Activated T-cell treated with anti-CD3 and anti-CD28 coated beads, Interleukin-2, amount 50 U/mL, for 72 hours (primary cell): ENCODE results near the gene RIN3. TPM values are rescaled to one million over a fixed set of nuclear protein-coding genes. Genes with fewer than 3 reads are reported as not detected.

Experiments used
- ATAC-seq, 2 donors: fragments of 150-1000 bp; cut with Tn5 transposase; replicated peaks in 1 of 2; 2 replicates each; pipeline ENCODE4 v1.10.0; 2021; ENCODE audit warnings: moderate library complexity in 2 of 2, mild to moderate bottlenecking in 1 of 2
- DNase-seq, 2 donors: peaks; one replicate each; pipeline ENCODE4 v3.0.0; 2021 to 2022; ENCODE audit warnings: mixed read lengths in 1 of 2
- H3K27ac Mint-ChIP-seq: one replicate; pipeline ENCODE4 v1.8.0; 2022; ENCODE audit warnings: mild to moderate bottlenecking, moderate library complexity, mixed read lengths
- H3K27me3 Mint-ChIP-seq: one replicate; pipeline ENCODE4 v1.8.0; 2022; ENCODE audit warnings: low read depth, mixed read lengths
- H3K36me3 Mint-ChIP-seq, 2 donors: one replicate each; pipeline ENCODE4 v1.8.0; 2022; ENCODE audit warnings: mixed read lengths in 2 of 2, mild to moderate bottlenecking in 1 of 2; ENCODE audit not compliant: insufficient read depth in 2 of 2
- H3K4me1 Mint-ChIP-seq: one replicate; pipeline ENCODE4 v1.8.0; 2022; ENCODE audit warnings: low read depth, mixed read lengths
- H3K4me3 Mint-ChIP-seq, 2 donors: one replicate each; pipeline ENCODE4 v1.8.0; 2022; ENCODE audit warnings: mild to moderate bottlenecking in 2 of 2, mixed read lengths in 2 of 2, moderate library complexity in 2 of 2
- H3K9me3 Mint-ChIP-seq, 2 donors: one replicate each; pipeline ENCODE4 v1.8.0; 2022; ENCODE audit warnings: mixed read lengths in 2 of 2
- total RNA-seq, 2 donors: library from RNA; stranded (reverse); gene quantifications; one replicate each; pipeline ENCODE4 v1.2.3, GENCODE V29; 2022

RIN3 gene
- total RNA-seq, 2 donors from 2014 or later = 33.6 to 36.3 TPM

DNA sequence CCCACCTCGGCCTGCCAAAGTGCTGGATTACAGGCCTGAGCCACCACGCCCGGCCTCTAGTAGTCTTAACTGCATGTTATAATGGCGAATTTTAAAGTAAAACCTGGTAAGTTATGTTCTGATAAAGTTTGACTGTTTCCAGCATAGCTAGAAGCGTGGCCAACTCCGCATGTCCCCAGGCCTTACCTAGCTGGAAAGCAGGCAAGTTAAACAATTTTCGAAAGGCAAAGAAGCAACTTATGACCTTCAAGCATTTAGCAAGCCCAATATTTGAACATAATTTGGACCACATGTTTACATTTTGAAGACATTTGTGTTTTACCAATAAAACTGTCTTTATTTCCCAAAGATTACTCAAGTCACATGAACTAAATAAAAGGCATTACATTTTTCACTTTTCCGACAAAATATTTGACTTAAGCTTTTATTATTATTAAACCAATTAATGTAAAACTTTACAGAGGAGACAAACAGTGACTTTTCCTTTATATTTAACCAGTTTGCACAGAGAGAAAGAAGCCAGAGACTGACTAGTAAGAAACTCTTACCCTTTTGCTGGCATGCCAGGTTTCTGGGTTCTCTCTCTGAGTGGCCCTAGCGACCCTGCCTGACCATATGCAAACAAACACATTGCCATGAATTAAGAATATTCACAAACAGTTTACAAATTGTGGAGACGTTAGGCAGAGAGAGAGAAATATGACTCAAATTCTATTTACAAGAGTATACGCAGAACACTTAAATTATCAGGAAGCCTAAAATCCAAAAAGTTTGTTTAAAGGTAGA lies 106.3 kb downstream of the RIN3 start:
- Mint-ChIP-seq H3K4me1 (peaks cover 19% of the 10 kb centered on the region), H3K9me3 (peaks cover 6 to 10% of the 10 kb centered on the region in 2 donors), H3K4me3 (no peak overlapping the region), H3K36me3 (peaks cover 10 to 18% of the 10 kb centered on the region in 2 donors), H3K27me3 (no peaks in the 10 kb centered on the region), H3K27ac (no peak overlapping the region)
- ATAC-seq (no peak), DNase-seq (no peak)

DNA sequence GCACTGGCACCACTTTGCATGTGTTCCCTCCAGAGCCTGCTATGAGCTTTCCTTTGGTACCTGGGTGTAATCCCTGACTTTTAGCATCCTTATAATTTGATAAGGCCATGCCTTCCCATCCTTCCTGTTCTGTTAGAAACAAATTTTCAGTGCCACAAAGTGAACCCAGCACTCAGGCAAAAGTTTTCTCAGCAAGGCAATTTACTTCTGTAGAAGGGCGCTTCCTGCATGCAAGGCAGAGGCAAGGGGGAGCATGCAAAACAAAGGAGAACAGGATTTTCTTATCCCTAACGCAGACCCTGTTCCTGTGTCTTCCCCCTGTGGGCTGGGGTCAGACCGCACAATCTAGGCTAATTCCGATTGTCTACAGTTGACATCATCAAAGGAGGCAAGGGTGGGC lies 108.7 kb downstream of the RIN3 start:
- DNase-seq (no peak), ATAC-seq (no peak)
- Mint-ChIP-seq H3K9me3 (peaks cover 12 to 17% of the 10 kb centered on the region in 2 donors), H3K4me3 (no peak overlapping the region), H3K4me1 (no peaks in the 10 kb centered on the region), H3K36me3 (peaks cover 16 to 29% of the 10 kb centered on the region in 2 donors), H3K27me3 (no peaks in the 10 kb centered on the region), H3K27ac (no peak overlapping the region)

- no peak for ATAC-seq
- H3K36me3 Mint-ChIP-seq = peaks cover 22 to 37% of the 10 kb centered on the region in 2 donors
- no peak for DNase-seq
- no peak overlapping the region for H3K27ac Mint-ChIP-seq
- H3K4me1 Mint-ChIP-seq = no peaks in the 10 kb centered on the region
- H3K27me3 Mint-ChIP-seq = no peaks in the 10 kb centered on the region
- H3K4me3 Mint-ChIP-seq = no peak overlapping the region
- peaks cover 20 to 27% of the 10 kb centered on the region in 2 donors for H3K9me3 Mint-ChIP-seq
Measured at GRCh38 chr14:92624764-92625163, 111.2 kb downstream of the RIN3 start.

DNA sequence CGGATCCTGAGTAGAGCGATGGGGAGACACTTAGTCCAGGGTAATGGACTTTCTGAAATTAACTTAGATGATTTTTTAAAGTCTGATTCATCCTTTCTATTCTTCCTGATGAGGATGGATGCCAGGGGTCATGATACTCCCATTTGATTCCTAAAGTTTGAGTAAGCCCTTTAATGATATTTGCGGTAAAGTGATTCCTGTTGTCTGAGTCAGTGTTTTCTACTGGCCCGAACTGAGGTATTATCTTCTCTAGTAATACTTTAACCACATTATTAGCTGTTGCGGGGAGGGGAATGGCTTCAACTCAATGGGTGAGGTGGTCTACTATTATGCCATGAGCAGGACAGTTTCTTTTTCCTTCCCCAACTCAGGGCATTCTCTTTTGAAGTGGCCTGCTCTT lies 111.6 kb downstream of the RIN3 start:
- H3K9me3 Mint-ChIP-seq = peaks cover 20 to 27% of the 10 kb centered on the region in 2 donors
- ATAC-seq = no peak
- no peak for DNase-seq
- no peaks in the 10 kb centered on the region for H3K27me3 Mint-ChIP-seq
- no peak overlapping the region for H3K27ac Mint-ChIP-seq
- H3K4me3 Mint-ChIP-seq = no peak overlapping the region
- H3K4me1 Mint-ChIP-seq = no peaks in the 10 kb centered on the region
- H3K36me3 Mint-ChIP-seq = peaks cover 22 to 37% of the 10 kb centered on the region in 2 donors

- DNase-seq (no peak), ATAC-seq (no peak)
- Mint-ChIP-seq H3K4me1 (no peaks in the 10 kb centered on the region), H3K9me3 (peaks cover 20 to 27% of the 10 kb centered on the region in 2 donors), H3K27me3 (no peaks in the 10 kb centered on the region), H3K36me3 (peaks cover 22 to 37% of the 10 kb centered on the region in 2 donors), H3K27ac (no peak overlapping the region), H3K4me3 (no peak overlapping the region)
Measured at GRCh38 chr14:92626041-92626440, 112.5 kb downstream of the RIN3 start.

GRCh38 chr14:92627707-92628215 lies 114.2 kb downstream of the RIN3 start:
- Mint-ChIP-seq H3K27me3 (no peaks in the 10 kb centered on the region), H3K27ac (no peak overlapping the region), H3K9me3 (peaks cover 16 to 20% of the 10 kb centered on the region in 2 donors), H3K4me1 (peaks cover 5% of the 10 kb centered on the region), H3K36me3 (peaks cover 19 to 24% of the 10 kb centered on the region in 2 donors), H3K4me3 (no peak overlapping the region)
- no peak for ATAC-seq
- DNase-seq = no peak

DNA sequence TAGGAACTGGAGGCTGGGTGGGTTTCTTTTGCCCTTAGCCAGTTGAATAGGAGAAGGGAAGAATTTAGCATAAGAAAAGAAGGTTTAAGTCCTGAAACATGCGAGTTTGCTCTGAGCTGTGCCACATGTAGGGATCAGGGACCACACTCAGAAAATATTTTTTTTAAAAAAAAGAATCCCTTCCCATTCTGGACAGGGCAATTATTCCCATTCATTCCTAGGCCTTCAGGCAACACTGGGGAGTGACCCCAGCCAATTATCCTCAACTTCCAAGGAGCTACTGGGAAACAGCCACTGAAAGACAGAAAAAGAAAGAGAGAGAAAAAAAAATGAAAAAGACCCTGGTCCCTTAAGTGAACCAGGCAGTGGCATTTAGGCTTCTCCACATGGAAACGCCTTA lies 115.1 kb downstream of the RIN3 start:
- Mint-ChIP-seq H3K27ac (no peak overlapping the region), H3K4me3 (no peak overlapping the region), H3K4me1 (peaks cover 10% of the 10 kb centered on the region), H3K9me3 (peaks cover 16 to 20% of the 10 kb centered on the region in 2 donors), H3K27me3 (no peaks in the 10 kb centered on the region), H3K36me3 (peaks cover 17 to 19% of the 10 kb centered on the region in 2 donors)
- no peak for ATAC-seq
- DNase-seq = no peak

DNA sequence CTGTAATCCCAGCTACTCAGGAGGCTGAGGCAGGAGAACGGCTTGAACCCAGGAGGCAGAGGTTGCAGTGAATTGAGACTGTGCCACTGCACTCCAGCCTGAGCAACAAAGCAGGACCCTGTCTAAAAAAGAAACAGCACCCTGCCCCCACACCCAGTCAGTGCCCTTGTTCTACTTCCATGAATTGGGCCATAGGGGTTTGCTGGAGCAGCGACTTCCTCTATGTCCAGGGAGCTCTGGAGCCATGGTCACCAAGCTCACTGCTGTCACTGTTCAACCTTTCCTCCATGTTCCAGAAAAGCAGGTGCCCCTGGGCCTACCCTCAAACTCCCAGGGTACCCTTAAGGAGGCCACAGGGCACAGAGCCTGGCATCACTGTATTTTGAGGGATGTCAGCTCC lies 116.8 kb downstream of the RIN3 start:
- Mint-ChIP-seq H3K36me3 (peaks cover 13 to 19% of the 10 kb centered on the region in 2 donors), H3K27ac (no peak overlapping the region), H3K4me1 (peaks cover 10% of the 10 kb centered on the region), H3K4me3 (no peak overlapping the region), H3K9me3 (peaks cover 14 to 17% of the 10 kb centered on the region in 2 donors), H3K27me3 (no peaks in the 10 kb centered on the region)
- no peak for DNase-seq
- no peak for ATAC-seq

DNA sequence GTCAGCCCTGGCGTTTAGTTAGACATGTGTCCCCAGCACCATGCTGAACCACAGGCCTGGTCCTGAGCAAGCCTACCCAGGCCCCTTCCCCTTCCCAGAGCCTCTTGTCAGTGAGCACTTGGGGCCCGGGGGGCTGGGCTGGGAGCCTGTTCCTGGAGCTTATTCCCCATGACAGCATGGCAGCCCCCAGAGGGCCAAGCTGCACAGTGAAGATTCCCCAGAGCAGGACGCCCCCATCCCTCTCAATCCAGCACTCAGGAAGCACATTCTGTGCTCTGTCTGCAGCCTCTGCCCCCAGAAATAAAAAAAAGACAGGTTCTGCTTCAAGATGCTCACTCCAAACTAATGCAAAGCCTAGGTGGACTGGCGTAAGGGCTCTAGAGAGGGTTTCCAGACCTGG lies 117.5 kb downstream of the RIN3 start:
- no peaks in the 10 kb centered on the region for H3K27me3 Mint-ChIP-seq
- H3K36me3 Mint-ChIP-seq = peaks cover 13 to 17% of the 10 kb centered on the region in 2 donors
- no peak overlapping the region for H3K27ac Mint-ChIP-seq
- no peak for DNase-seq
- peaks cover 14 to 17% of the 10 kb centered on the region in 2 donors for H3K9me3 Mint-ChIP-seq
- no peak overlapping the region for H3K4me3 Mint-ChIP-seq
- ATAC-seq = no peak
- peaks cover 10% of the 10 kb centered on the region for H3K4me1 Mint-ChIP-seq

- Mint-ChIP-seq H3K4me1 (peaks cover 10% of the 10 kb centered on the region), H3K27me3 (no peaks in the 10 kb centered on the region), H3K27ac (no peak overlapping the region), H3K4me3 (no peak overlapping the region), H3K36me3 (peaks cover 4% of the 10 kb centered on the region in 2 donors), H3K9me3 (peaks cover 4 to 7% of the 10 kb centered on the region in 2 donors)
- DNase-seq = no peak
- ATAC-seq = no peak
Measured at GRCh38 chr14:92632546-92633273, 119.1 kb downstream of the RIN3 start.

DNA sequence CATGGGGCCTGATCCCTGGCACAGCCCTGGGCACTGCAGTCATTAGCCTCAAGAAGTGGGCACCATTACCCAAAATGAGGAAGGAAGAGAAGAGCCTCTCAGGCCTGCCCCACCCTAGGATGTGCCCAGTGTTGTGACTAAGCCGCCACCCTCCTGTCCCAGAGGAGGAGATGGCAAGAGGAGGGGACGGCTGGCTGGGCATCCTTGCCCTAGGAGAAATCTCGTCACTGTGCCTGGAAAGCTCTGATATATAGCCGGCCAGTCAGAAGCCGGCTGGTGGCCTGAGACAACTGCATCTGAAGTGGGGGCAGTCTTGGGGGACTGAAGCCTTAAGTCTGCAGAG lies 119.7 kb downstream of the RIN3 start:
- ATAC-seq = no peak
- Mint-ChIP-seq H3K4me3 (no peak overlapping the region), H3K36me3 (no peaks in the 10 kb centered on the region), H3K4me1 (peaks cover 15% of the 10 kb centered on the region), H3K27ac (peak overlapping the region; percentile 55), H3K27me3 (no peaks in the 10 kb centered on the region), H3K9me3 (peaks cover 0 to 3% of the 10 kb centered on the region in 2 donors)
- no peak for DNase-seq

GRCh38 chr14:92633724-92634123 lies 120.1 kb downstream of the RIN3 start:
- no peak for ATAC-seq
- no peak for DNase-seq
- no peaks in the 10 kb centered on the region for H3K36me3 Mint-ChIP-seq
- peak overlapping the region; percentile 55 for H3K27ac Mint-ChIP-seq
- H3K9me3 Mint-ChIP-seq = peaks cover 0 to 3% of the 10 kb centered on the region in 2 donors
- H3K4me3 Mint-ChIP-seq = no peak overlapping the region
- H3K27me3 Mint-ChIP-seq = no peaks in the 10 kb centered on the region
- peaks cover 15% of the 10 kb centered on the region for H3K4me1 Mint-ChIP-seq

DNA sequence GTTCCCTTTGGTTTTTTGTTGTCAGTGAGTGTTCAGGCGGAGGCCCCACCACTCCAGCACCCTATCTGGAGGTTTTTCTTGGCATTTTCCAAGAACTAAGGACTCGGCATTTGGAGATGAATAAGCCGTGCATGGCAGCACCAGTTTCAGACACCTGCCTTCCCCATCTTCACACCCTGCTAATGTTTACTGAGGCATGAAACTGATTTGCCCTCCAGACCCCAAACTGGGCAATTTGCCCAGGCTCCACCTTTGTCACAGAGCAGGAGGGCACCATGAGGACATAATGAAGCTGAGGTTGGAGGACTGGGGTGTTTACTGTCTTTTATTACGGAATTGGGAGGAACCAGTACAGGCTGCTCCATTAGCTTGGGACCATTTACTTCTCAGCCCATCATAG lies 121.5 kb downstream of the RIN3 start:
- no peak overlapping the region for H3K4me3 Mint-ChIP-seq
- H3K27ac Mint-ChIP-seq = no peak overlapping the region
- H3K27me3 Mint-ChIP-seq = no peaks in the 10 kb centered on the region
- no peaks in the 10 kb centered on the region for H3K36me3 Mint-ChIP-seq
- peaks cover 15% of the 10 kb centered on the region for H3K4me1 Mint-ChIP-seq
- DNase-seq (no peak), ATAC-seq (no peak)
- H3K9me3 Mint-ChIP-seq = no peaks in the 10 kb centered on the region
